ENCODE data around the gene XPNPEP2. TPM values are rescaled to one million over a fixed set of nuclear protein-coding genes. Genes with fewer than 3 reads are reported as not detected.

The XPNPEP2 gene
- polyA plus RNA-seq, 1 of the 3 experiments (the other 2 are of a cell fraction), result 0.21 TPM

DNA sequence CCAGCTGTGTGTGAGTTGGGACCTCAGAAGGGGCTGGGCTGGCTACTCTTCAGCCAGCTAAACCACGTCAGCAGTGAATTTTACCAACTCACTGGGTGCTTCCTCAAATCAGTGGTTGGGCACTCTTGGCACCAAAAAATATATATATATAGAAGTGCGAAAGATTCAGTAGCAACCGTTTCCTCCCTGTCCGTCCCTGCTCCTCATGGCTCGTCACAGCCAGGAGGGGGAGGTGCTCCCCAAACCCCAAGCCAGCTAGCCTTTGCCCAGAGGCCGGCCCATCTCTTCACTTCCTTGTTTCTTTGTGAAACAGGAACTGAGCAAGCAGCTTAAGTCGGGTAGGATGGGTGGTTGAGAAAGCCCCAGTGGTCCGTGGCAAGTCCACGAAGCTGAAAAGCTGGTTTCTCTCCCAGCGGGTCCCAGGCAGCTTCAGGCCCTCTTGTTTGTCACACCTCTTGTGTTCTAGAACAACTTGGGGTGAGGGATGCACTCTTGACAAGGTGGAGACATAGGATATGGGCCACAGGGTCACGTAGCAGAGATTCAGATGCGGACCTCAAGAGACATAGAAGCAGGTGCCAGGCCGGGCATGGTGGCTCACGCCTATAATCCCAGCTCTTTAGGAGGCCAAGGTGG lies 34.1 kb downstream of the XPNPEP2 start:
- CTCF ChIA-PET, result interaction anchor here (2.8 kb wide), 1 partner anchor 135 kb away, joined by 16 read pairs; no protein-coding TSS in a partner anchor
- H3K9me3 ChIP-seq, result no peaks in the 10 kb centered on the region
- H3K9me2 ChIP-seq, result no peaks in the 10 kb centered on the region
- no peak overlapping the region for H2AFZ ChIP-seq (ENCODE audit: low read depth)
- no peak for DNase-seq
- H3K4me2 ChIP-seq, result no peak overlapping the region
- H3K4me1 ChIP-seq (ENCODE audit: control insufficient read depth in 1 of 2, insufficient read depth in 2 of 2, low read depth in 1 of 2, low read length in 1 of 2), result no peaks in the 10 kb centered on the region
- H3K79me2 ChIP-seq (ENCODE audit: insufficient read depth), result no peaks in the 10 kb centered on the region
- no peaks in the 10 kb centered on the region for H3K36me3 ChIP-seq (replicated peaks in 1 of 2; ENCODE audit: control insufficient read depth in 1 of 2, insufficient read depth in 2 of 2, low read length in 1 of 2)
- WGBS (ENCODE audit: low lambda C conversion rate), result 46% methylated on average over 14 of the region's 14 CpGs
- POLR2A ChIA-PET, result no interaction called here
- H3K9ac ChIP-seq, result no peak overlapping the region
- H3K27me3 ChIP-seq (ENCODE audit: insufficient read depth), result peaks cover 20% of the 10 kb centered on the region; the same call in 1 of the 2 replicates
- H3K27ac ChIP-seq (ENCODE audit: low read depth in 2 of 2, low read length in 1 of 2), result no peak overlapping the region
- no peaks in the 10 kb centered on the region for H3F3A ChIP-seq (replicated peaks; ENCODE audit: insufficient read depth)
- H3K4me3 ChIP-seq (ENCODE audit: low read depth in 2 of 2, low read length in 1 of 2), result no peak overlapping the region
- H4K20me1 ChIP-seq (ENCODE audit: insufficient read depth), result no peaks in the 10 kb centered on the region
- TF ChIP-seq, protein P1, sequence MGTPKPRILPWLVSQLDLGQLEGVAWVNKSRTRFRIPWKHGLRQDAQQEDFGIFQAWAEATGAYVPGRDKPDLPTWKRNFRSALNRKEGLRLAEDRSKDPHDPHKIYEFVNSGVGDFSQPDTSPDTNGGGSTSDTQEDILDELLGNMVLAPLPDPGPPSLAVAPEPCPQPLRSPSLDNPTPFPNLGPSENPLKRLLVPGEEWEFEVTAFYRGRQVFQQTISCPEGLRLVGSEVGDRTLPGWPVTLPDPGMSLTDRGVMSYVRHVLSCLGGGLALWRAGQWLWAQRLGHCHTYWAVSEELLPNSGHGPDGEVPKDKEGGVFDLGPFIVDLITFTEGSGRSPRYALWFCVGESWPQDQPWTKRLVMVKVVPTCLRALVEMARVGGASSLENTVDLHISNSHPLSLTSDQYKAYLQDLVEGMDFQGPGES (IDR thresholded peaks at IDR 0.05; ENCODE audit: low read depth, low read length), result no peak
- TF ChIP-seq, protein P2, sequence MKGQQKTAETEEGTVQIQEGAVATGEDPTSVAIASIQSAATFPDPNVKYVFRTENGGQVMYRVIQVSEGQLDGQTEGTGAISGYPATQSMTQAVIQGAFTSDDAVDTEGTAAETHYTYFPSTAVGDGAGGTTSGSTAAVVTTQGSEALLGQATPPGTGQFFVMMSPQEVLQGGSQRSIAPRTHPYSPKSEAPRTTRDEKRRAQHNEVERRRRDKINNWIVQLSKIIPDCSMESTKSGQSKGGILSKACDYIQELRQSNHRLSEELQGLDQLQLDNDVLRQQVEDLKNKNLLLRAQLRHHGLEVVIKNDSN (IDR thresholded peaks at IDR 0.05; ENCODE audit: borderline replicate concordance, low read depth), result no peak

DNA sequence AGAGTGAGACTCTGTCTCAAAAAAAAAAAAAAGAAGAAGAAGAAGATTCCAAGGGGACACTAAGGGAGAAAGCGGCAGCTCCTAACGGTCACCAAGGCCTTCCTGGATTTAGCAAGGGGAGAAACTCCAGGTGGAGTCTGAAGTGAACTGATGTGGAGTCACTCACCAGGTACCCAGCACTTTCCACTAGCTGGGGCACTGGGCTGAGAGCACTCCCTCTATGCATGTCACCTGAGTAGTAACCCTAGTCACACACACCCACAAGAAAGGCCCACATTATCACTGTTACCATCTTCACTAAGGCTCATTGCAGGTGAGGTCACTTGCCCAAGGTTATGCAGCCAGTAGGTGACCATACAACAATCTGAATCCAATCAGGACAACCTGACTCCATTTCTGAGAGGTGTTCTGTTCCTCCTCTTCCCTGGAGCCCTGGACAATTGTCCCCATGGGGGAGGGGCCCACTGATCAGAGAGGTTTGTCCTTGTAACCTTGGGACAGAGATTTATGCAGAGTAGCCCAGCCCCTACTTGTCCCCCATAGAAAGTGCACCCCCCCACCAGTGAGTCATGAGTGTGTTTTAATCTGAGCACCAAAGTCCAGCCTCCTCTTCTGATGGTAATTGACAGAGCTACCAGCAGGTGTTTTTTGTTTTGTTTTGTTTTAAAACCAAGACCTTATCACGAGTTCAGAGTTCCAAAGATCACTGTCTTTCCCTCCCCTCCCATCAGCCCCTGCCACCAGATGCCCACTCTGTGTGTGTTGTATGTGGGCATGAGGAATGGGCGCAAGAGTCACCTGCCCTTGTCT lies 35.1 kb downstream of the XPNPEP2 start:
- ChIA-PET POLR2A (no interaction called here), CTCF (interaction anchor here (1.1 kb wide), 1 partner anchor 28 kb away, joined by 4 read pairs; no protein-coding TSS in a partner anchor)
- TF ChIP-seq CHD2 (IDR thresholded peaks at IDR 0.05; ENCODE audit: low read length, partially characterized antibody) (no peak), RAD21 (IDR thresholded peaks at IDR 0.05; ENCODE audit: low read length) (no peak)
- TF ChIP-seq, protein P3, sequence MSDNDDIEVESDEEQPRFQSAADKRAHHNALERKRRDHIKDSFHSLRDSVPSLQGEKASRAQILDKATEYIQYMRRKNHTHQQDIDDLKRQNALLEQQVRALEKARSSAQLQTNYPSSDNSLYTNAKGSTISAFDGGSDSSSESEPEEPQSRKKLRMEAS (IDR thresholded peaks at IDR 0.05; ENCODE audit: low read depth), result no peak
- Histone ChIP-seq H2AFZ (ENCODE audit: low read depth) (no peak overlapping the region), H3K27ac (ENCODE audit: low read depth in 2 of 2, low read length in 1 of 2) (no peak overlapping the region), H3K9ac (no peak overlapping the region), H3K9me2 (no peaks in the 10 kb centered on the region), H4K20me1 (ENCODE audit: insufficient read depth) (no peaks in the 10 kb centered on the region), H3K27me3 (ENCODE audit: insufficient read depth) (peaks cover 20% of the 10 kb centered on the region; the same call in 1 of the 2 replicates), H3K4me2 (no peak overlapping the region), H3K36me3 (replicated peaks in 1 of 2; ENCODE audit: control insufficient read depth in 1 of 2, insufficient read depth in 2 of 2, low read length in 1 of 2) (no peaks in the 10 kb centered on the region), H3F3A (replicated peaks; ENCODE audit: insufficient read depth) (no peaks in the 10 kb centered on the region), H3K9me3 (no peaks in the 10 kb centered on the region), H3K4me3 (ENCODE audit: low read depth in 2 of 2, low read length in 1 of 2) (no peak overlapping the region), H3K79me2 (ENCODE audit: insufficient read depth) (no peaks in the 10 kb centered on the region), H3K4me1 (ENCODE audit: control insufficient read depth in 1 of 2, insufficient read depth in 2 of 2, low read depth in 1 of 2, low read length in 1 of 2) (no peaks in the 10 kb centered on the region)
- 32% methylated on average over 4 of the region's 4 CpGs for WGBS (ENCODE audit: low lambda C conversion rate)
- DNase-seq, result no peak

All from SK-N-SH (cell line).